GM19240 (cell line): ENCODE measurements around the gene MAML3.

Experiments
- DNase-seq: peaks from one replicate; pipeline ENCODE4 v3.0.0; 2011; ENCODE audit warnings: low spot score; ENCODE audit not compliant: insufficient read length

Gene MAML3

DNA sequence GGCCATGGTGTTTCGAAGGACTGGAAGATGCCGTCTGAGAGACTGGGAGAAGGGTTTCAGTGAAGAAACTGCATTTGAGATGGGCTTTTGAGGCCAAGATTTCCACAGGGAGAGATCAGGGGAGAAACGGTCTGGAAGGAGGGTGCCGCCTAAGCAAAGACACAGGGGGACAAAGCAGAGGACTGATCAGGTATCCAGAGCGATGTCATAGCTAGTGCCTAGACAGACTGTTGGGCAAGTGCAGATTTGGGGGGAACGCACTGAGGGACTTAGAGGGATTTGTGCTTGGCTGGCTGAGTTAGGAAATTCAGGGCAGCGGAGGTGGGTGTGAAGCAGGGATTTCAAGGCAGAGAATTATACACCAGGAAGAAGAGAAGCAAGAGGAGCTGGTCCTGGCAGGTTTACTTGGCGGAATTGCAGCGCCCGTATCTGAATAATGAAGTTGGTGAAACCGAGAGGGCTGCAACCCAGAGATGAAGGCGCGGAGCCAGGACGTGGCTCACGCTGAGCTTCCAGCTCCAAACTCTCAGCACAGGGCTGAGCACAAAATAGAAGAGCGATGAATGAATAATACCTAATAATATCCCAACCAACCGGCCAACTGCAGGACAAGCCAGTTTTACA lies 106.9 kb downstream of the MAML3 start:
- no peak for DNase-seq

DNA sequence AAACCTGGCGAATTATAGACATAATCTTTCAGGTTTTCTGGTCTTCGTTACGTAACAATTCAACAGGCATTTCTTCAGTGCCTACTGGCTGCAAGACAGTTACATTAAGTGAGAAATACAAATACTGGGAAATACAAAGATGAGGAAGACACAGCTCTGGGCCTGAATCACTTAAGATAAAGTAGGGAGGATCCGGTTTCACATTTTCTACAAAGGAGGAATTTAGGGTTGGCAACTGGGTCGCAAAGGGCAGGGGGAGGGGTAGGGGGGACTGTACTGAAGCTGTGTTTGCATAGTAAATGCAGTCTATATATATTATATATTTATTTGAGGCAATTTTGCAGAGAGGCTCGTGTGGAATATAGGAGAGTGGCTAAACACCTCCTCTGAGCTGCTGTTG lies 107.4 kb downstream of the MAML3 start:
- DNase-seq: no peak

DNA sequence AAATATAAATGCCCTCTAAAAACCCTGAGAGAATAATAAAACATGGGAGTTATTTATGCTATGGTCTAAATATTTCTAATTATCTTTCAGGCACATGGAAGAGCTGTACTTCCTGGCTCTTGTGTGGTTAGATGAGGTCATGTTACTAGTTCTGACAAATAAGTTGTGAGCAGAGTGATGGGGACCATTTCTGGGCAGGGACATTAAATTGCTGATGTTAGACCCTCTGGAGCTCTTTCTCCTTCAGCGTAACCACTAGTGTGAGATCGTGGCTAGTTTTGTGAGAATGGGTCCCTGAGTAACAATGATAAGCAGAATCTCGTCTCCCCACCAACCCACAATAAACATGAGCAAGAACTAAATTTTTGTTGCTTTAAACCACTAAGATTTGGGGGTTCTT lies 108.0 kb downstream of the MAML3 start:
- no peak for DNase-seq

DNA sequence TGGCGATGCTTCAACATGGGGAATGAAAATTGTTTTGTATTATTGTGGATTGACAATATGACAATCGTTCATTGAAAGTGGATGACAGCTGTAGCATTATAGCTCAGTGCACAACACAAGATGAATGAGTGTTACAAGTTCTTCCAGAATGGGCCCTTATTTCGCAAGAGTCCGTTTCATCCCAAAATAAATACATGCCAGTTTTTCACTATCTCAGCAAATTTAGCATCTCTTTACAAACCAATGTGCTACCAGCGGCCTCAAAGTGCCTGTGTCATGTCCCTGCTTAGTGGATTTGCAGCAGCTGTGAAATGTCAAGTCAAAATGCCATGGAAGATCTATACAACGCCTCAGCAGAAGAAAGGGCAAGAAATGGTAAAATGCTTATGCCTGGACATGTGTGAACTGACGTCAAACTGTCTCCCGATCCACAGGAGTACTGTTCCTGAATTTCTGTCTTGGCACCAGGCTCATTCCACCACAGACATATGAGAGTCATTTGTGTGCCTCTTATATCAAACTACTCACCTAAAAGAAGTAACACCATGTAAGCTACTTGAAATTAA lies 109.6 kb downstream of the MAML3 start:
- DNase-seq: no peak

DNA sequence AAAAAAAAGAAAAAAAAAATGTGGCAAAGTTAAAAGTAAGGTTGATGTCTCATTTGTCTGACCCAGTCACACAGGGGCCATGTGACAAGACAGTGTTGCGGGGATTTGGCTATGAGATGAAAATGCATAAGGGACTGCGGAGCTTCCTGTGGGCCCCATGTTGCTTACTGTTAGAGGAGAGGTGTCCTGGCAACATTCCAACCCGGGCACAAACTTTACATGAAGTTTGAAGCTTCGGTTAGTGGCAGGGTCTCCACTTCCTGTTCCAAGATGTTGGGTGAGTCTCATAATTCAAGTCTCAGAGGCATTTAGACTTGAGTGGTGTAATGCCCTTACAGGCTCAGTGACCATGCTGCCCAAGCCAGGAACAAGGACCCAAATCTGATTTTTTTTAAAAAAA lies 111.3 kb downstream of the MAML3 start:
- no peak for DNase-seq

DNA sequence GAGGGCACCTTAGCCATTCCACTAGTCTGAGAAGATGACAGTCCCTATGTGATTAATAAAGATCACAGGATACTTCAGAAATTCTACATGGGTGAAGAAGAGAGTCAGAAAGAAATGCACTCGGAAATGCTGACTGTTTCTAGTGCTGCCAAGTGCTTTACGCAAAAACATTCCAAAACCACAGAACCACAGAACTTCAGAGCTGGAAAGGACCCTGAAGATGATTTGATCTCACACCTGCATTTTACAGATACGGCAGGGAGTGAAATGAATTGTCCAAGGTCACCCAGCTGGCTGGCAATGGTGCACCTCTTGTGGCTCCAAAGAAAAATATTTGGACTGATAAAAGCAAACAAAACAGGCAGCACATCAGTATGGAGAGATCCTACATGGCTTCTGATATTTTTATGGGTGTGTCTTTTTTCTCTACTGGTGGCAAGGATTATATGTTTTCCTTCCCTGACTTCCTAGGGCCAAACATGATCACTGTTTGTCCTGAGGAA lies 115.9 kb downstream of the MAML3 start:
- no peak for DNase-seq

DNA sequence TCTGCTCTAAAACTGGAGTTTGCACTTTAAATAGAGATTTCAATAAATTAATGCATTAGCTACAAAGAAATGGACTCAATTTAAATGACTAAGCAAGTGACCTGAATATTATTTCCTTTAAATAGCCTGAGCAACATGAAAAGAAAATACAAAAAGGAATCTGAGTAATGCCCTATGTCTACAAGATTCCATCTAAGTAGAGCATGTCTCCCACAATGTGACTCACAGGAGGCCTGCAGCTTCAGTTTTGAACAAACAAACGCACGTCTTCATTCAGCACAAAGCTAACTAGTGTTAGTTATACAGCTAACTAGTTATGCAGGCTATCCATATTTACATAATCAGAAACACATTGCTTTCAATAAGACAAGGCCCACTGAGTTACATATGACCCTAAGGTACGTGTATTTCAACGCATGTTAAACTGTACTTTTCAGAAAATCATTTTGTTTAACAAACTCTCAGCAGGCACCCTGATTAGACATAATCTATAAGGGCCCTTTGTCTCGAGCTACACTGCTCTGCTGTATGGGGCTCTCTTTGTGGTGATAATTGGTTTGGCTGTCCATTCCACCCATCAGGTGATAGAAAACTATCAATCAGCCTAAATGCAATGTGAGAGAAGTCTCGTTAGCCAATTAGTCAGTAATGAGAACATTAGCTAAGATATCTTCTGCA lies 116.5 kb downstream of the MAML3 start:
- DNase-seq: no peak

DNA sequence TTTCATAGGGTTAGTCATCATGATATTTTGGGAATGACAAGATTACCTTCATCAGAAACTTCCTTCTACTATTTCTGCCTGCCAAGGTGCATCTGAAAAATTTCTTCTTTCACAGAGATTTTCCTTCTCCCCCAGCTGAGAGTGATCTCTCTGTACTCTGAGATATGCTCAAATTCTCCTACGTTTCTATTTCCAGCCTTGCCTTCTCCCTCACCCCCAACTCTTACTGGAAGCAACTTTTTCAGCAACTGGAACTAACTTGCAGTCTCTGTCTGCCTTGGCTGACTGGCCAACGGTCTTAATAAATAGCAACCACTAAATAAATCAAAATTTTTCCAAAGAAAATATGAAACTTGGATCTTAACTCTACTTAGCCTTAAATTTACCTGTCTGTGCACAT lies 122.3 kb downstream of the MAML3 start:
- no peak for DNase-seq

DNA sequence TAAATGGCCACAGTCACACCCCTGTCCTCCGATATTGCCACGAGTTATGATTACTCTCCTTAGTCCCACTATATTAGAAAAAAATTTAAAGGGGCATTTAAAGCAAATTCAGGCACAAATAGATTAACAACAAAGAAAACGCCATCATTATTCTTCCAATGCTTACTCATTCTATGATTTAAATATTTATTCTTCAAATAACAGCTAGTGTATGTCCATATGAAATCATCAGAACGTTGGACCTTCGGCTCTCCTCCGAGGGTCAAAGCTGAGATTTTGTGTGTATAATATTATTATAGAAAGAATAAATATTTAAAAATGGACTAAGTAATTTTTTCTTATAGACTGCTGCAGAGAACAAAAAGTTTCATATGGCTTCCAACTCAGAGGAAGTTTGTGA lies 122.9 kb downstream of the MAML3 start:
- DNase-seq: no peak

DNA sequence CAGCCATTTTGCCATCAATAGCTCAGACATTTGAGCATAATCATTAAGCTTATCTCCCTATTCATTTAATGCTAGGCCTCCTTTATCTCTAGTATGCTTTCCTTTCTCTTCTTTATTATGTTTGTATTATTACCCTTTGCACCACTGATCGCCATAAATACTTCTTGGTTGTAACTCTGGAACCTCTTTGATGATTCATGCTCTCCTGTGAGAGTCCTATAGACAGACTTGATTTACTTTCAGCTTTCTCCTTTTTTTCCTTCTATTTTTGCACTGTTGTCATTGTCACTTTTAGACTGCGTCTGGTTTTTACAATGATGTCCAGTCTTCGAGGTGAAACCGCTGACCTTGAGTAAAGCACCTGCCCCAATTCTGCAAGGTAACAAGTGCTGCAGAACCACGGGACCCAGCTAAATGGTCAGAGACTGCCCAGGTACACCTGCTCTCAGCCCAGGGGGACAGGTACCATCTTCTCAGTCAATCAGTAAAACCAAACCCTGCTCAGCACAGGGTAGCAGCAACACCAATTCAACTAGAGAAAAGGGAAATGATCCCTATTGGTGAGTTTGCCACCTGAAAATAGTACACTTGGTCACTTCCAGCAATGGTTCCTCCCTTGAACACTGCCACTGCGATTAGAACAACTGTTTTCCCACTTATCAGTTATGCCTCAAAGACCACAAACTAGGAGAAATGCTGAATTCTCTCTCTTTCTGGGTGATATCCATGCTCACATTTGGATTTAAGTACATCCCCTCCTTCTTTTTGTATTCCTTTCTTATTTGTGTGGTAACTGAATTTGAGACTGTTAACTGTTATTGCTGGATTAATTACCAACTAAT lies 125.1 kb downstream of the MAML3 start:
- no peak for DNase-seq

DNA sequence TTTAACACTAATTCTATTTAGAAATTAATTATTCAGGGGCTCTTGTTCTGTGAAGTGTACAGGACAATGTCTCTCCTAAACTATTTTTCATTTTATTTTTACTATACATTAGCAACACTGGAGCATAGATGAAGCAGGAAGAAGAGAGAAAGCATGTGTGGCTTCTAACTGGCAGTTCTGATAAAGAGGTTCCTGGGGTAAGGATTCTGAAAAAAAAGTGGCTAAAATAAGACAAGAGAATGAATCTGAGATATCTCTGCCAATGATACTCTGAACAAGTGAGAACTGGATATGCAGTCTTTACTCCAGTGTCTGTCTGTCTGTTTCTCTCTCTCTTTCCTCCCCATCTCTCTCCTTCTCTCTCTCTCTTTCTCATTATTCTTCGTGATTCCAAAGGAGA lies 125.9 kb downstream of the MAML3 start:
- DNase-seq: no peak

DNA sequence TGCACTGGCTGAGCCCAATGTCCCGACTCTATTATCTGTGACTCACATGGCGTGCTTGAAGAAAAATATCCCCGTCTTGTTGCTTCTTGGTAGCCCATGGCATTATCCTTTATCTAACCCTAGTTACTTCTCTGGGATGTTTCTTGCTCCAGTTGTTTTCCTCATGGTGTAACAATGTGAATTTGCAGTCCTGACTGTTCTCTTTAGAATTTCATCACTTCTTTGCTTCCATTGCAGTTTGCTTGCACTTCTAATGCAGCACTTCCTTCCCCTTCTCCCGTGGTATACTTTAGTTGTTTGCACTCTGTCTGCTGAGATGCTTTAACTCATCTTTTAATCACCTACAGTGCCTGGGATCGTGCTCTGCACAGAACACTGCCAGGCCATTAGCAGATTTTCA lies 126.9 kb downstream of the MAML3 start:
- no peak for DNase-seq

DNA sequence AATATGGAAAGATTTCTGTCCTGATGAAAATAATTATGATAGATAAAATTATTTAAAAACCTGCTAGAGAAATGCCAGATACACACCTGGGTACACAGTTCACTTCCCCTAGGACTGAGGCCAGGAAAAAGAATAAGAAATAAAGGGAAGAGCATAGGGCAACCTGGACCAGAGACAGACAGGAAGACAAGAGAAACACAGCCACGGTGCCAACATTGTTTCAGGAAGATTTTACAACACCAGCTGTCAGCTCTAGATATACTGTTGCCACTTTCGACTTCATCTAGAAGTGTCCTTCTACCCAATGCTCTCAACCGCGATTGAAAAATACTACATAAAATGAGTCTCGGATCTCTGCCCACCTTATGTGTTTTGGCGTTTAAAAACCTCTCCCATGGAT lies 128.5 kb downstream of the MAML3 start:
- DNase-seq: no peak

DNA sequence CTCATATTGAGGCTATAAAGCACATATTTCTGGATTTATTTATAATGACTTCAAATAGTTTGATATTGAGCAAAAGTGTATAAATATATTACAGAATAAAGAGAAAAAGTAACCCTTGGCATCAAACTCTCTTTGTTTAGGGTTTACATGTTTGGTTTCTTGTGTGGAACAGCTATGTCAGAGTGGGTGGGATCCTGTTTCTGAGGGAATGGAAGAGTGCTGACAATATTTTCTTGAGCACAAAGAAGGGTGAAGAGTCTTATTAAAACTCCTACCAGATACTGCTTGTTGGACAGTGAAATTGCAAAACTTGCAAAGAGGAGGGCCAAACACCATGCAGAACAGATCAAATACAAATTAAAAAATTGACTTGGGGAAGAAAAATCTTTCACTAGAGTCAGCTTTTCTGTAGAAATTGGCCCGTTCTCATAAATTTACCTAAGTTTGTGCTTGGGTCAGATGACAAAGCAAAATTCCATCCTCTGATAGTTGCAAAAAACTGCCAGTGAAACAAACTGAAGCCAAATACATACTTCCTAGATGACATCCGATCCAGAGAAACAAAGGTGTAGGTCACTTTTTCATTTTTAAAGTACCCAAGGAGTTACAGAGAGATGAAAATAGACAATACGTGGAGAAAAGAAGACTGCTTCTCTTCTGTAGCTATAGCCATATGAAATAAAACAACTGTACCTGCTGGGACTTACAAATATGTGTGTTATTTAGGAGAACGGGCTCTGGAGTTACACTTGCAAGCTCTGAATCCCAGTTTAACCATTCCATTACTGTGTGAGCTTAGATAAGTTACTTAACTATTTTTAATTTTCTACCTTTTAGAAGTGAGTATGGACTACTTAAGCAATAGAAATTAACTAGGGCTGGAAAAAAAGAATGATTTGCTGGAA lies 133.3 kb downstream of the MAML3 start:
- no peak for DNase-seq

DNA sequence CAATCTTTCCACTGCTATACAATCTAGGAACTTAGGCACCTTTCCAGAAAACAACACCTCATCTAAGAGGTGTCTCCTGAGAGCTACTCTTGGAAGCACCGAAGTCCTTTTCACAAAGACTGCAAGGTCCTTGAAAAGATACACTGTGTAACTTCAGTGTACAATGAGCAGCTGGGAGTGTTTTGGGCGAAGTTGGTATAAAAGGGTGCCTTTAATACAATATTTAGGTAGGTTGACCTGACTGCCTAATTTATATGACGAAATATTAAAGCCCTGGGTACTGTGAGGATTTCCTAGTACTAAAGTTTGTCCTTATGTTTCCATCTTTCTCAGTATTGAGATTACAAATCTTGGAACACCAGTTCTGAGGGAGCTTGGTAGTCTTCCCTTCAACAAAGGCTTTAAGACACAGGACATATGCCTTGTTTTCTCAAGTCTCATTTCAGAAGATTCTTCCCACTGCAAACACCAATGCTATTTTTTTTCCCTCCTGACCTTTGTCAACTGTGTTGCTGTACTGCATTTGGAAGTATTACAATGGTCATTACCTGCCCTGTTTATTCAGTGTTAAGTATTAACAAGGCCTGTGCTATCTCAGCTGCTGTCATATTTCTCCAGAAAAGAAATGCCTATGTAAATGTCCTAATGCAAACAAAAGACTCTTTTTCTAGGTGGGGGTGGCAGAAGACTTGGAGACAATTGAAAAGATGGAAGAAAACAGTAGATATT lies 134.2 kb downstream of the MAML3 start:
- no peak for DNase-seq

DNA sequence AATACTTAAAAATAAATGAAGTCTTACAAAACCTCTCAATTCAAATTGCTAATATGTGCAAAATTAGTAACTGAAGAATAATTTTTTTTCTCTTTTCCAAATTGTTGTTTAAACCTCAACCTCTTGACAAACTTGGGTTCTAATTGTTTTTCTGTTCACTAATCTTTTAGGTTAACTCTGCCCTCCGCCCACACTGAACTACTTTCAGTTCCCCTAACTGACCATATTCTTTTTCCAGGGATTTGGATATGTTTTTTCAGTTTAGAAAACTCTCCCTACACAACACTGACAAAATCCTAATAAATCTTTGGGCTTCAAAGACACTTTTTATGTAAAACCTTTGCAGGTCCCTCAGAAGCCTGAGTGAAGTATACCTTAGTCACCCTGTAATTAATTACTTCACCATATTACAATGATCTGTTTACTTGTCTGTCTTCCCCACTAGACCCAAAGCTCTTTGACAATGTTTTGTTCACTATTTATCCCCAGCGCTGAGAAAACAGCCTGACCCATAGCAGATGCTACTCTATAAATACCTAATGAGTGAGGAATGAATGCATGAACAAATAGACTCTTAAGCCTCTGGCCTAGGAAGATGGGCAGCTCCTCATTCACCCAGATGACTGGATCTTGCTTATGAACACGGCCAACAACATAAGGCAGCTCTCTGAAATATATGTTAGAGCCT lies 134.9 kb downstream of the MAML3 start:
- DNase-seq: no peak

DNA sequence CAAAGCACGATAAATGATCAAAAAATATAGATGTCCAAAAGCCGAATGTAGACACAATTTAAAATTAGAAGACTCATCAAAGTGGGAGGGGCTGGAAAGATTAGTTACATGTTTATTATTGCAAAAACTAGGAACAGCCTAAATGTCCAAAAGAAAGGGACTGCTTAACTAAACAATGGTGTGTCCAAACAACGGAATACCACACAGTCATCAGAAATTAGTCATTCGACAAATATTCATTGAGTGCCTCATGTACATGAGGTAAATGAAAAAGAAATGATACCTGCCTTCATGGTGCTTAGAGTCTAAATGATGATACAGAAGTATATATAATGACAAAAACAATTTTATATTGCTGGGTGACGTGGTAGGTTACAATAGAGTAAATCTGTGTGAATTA lies 139.7 kb downstream of the MAML3 start:
- DNase-seq: no peak

DNA sequence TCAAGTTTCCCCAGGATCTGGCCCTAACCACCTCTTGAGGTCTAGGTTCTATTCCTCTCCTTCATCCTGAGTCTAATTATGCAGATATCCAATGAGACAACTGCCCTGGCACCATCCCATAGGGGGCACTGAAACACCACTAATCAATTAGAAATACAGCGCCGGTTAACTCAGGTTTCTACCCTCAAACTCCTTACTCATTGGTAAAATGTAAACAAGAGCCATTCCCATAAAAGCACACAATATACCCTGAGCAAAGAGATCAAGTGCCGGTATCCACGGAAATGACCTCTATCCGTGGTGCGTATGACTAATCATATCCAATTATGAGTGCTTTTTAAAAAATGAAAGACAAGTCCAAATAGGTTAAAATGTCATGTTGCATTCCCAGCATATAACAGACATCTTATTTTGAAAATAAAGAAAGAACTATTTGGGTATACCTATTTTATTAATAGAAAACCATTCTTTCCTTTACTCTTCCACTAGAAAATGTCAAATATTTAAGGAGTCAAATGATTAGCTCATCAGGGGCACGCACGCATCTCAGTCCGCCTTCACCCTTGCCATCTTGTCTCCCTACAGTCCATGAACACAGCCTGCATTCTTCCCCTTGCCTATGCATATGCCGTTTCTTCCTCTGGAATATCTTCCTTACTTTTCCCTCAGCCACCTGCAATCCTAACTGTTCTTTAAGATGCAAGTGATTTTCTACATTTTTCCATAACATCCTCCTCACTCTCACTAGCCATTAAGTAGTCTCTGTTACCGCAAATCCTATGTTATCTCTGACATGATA lies 141.1 kb downstream of the MAML3 start:
- no peak for DNase-seq

DNA sequence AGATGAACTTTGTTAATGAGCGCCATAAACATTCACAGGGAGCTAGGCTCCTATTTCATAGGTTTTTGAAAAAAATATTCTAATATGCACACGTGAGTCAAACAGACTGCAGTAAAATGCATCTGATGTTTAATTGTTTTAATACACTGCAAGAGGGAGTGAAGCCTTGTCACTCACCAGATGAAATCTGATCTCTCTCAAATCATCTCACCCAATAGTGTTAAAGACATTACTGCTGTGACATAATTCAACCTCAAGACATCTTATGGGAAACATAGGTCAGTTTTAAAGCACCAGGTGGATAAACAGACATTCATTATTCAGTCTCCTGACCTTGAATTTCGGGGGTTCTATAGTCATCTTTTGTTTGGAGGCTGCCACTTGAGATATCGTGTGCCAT lies 148.3 kb downstream of the MAML3 start:
- DNase-seq: no peak
